Activated B cell treated with CpG ODN at 0.5 μM for 24 hours (primary cell): ENCODE data around the gene RNF151. TPM values are rescaled to one million over a fixed set of nuclear protein-coding genes. Genes with fewer than 3 reads are reported as not detected.
A peak's percentile ranks its signal among the peaks of the same experiment; 100 is the strongest.

ENCODE experiments used
- ATAC-seq: fragments of 200-7000 bp; cut with Tn5 transposase; one replicate; pipeline ENCODE4 v1.10.0; 2021; ENCODE audit warnings: low read depth, mild to moderate bottlenecking, moderate library complexity
- CTCF ChIA-PET: fragments of 350-600 bp; sonication (Branson Sonifier 250); formaldehyde crosslinking; loops from one replicate; lab custom pipeline; 2021; ENCODE audit warnings: antibody characterized with exemption; lab: Charles Lee
- POLR2A ChIA-PET: fragments of 350-600 bp; sonication (Branson Sonifier 250); formaldehyde crosslinking; loops from one replicate; lab custom pipeline; 2021; ENCODE audit warnings: antibody characterized with exemption; lab: Charles Lee
- DNase-seq: peaks from one replicate; pipeline ENCODE4 v3.0.0; 2022
- H3K27ac Mint-ChIP-seq: one replicate; pipeline ENCODE4 v1.8.0; 2020; ENCODE audit warnings: mixed read lengths
- H3K27me3 Mint-ChIP-seq: one replicate; pipeline ENCODE4 v1.8.0; 2021; ENCODE audit warnings: mixed read lengths
- H3K36me3 Mint-ChIP-seq: one replicate; pipeline ENCODE4 v1.8.0; 2021; ENCODE audit warnings: low read depth, mixed read lengths
- H3K4me1 Mint-ChIP-seq: one replicate; pipeline ENCODE4 v1.8.0; 2021; ENCODE audit warnings: mixed read lengths
- H3K4me3 Mint-ChIP-seq: one replicate; pipeline ENCODE4 v1.8.0; 2020; ENCODE audit warnings: mild to moderate bottlenecking, mixed read lengths
- H3K9me3 Mint-ChIP-seq: one replicate; pipeline ENCODE4 v1.8.0; 2020; ENCODE audit warnings: mixed read lengths
- intact Hi-C: fragments of 100-400 bp; cut with micrococcal nuclease; formaldehyde crosslinking; loops from one replicate; pipeline ENCODE4 v1.15.1; 2024
- total RNA-seq: library from RNA; stranded (reverse); gene quantifications from 2 replicates; pipeline ENCODE4 v1.2.3, GENCODE V29; 2022
- TF ChIP-seq, protein P1 (sequence below): fragments of 200-600 bp; IDR thresholded peaks from one replicate; pipeline ENCODE4 v1.8.0; 2022; ENCODE audit warnings: antibody characterized with exemption, mild to moderate bottlenecking

Gene RNF151
- total RNA-seq, 1 donor from 2014 or later = not detected

DNA sequence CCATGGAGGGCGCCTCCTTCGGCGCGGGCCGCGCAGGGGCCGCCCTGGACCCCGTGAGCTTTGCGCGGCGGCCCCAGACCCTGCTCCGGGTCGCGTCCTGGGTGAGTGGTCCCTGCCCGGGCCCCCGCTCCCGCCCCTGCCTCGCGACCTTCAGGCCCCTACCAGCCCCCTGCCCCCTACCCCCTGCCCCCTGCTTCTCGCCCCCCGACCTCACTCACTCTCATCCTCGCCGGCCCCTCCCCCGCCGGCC lies 23.4 kb downstream of the RNF151 start:
- no peak for ATAC-seq
- Mint-ChIP-seq H3K36me3 (peaks cover 16% of the 10 kb centered on the region), H3K4me1 (peaks cover 32% of the 10 kb centered on the region), H3K27ac (no peak overlapping the region), H3K4me3 (no peak overlapping the region), H3K9me3 (no peaks in the 10 kb centered on the region), H3K27me3 (no peaks in the 10 kb centered on the region)
- ChIA-PET CTCF (no interaction called here), POLR2A (interaction anchor here (1.2 to 21.9 kb wide), 10 partner anchors 9 to 225 kb away, joined by 3 to 351 read pairs (median 14); partner anchors contain the start of genes MLST8, MSRB1, NDUFB10 and NOXO1)
- no peak for DNase-seq
- TF ChIP-seq, protein P1, sequence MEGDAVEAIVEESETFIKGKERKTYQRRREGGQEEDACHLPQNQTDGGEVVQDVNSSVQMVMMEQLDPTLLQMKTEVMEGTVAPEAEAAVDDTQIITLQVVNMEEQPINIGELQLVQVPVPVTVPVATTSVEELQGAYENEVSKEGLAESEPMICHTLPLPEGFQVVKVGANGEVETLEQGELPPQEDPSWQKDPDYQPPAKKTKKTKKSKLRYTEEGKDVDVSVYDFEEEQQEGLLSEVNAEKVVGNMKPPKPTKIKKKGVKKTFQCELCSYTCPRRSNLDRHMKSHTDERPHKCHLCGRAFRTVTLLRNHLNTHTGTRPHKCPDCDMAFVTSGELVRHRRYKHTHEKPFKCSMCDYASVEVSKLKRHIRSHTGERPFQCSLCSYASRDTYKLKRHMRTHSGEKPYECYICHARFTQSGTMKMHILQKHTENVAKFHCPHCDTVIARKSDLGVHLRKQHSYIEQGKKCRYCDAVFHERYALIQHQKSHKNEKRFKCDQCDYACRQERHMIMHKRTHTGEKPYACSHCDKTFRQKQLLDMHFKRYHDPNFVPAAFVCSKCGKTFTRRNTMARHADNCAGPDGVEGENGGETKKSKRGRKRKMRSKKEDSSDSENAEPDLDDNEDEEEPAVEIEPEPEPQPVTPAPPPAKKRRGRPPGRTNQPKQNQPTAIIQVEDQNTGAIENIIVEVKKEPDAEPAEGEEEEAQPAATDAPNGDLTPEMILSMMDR = no peak
- intact Hi-C loops = loop anchor here (5.0 kb wide), 1 partner anchor 378 kb away; the partner anchor contains the start of genes CRAMP1 and IFT140

DNA sequence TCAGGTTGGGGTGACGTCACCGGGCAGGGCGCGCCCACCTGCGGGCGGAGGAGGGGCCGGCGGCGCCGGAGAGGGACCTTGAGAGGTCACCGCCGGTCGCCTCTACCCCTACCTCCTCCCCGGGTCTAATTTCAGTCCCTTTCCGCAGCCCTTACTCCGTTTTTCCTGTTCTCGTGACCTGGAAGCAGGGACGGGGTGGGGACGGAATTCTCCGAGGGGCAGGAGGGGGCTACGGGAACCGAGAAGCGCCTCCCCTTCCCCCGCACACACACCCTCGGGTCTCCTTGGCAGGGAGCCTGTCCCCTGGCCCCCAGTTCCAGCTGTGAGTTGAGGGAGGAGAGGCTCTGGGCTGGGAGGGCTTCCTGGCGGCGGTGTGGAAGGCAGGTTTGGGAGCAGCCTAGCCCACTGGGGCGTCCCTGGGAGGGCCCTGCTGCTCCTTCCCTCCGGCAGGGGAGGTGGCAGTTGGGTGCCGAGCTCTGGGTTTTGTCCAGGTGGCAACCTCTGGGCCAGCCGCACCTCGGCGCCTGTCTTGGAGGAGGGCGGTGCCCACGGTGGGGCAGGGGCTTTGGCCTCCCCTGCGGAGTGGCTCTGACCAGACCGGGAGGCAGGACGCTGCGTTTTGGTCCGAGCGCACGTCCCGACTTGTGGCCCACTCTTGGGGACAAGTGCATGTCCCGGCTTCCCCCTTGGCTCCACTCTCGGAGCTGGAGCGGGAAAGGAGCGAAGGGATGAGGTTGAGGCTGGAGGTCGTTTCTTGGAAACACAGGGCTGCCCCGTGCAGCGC lies 23.9 kb downstream of the RNF151 start:
- Mint-ChIP-seq H3K36me3 (peaks cover 18% of the 10 kb centered on the region), H3K4me3 (peak overlapping the region; percentile 82), H3K27ac (peak overlapping the region; percentile 88), H3K4me1 (peaks cover 29% of the 10 kb centered on the region), H3K27me3 (no peaks in the 10 kb centered on the region), H3K9me3 (no peaks in the 10 kb centered on the region)
- ATAC-seq = no peak
- POLR2A ChIA-PET = interaction anchor here (0.6 to 21.9 kb wide), 19 partner anchors 9 to 892 kb away, joined by 3 to 351 read pairs (median 5); partner anchors contain the start of genes EME2, FLYWCH2, MLST8 and MRPS34
- CTCF ChIA-PET = interaction anchor here (0.9 kb wide), 1 partner anchor 150 kb away, joined by 3 read pairs; no protein-coding TSS in a partner anchor
- peak; percentile 64 for DNase-seq
- intact Hi-C loops = loop anchor here (5.0 kb wide), 1 partner anchor 378 kb away; the partner anchor contains the start of genes CRAMP1 and IFT140
- TF ChIP-seq, protein P1 = no peak

DNA sequence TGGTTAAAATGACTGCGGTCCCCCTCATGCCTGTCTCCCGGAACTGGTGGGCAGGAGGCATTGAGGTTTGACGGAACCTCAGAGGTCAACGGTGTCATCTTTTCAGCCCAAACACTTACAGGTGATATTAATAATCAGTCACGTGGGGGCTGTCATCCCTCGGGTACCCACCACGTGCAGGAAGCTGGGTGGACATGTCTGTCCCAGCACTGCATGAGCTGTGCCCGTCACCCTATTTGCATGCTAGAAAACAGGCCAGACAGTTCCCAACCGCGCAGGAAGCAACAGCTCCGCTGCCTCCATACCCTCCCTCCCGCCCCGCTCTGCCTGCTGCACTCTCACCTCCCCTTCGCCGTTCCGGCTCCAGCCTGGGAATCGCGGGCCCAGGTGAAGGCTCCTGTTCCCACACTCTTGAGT lies 24.5 kb downstream of the RNF151 start:
- Mint-ChIP-seq H3K4me1 (peaks cover 29% of the 10 kb centered on the region), H3K9me3 (no peaks in the 10 kb centered on the region), H3K27me3 (no peaks in the 10 kb centered on the region), H3K36me3 (peaks cover 13% of the 10 kb centered on the region), H3K27ac (peak overlapping the region; percentile 88), H3K4me3 (peak overlapping the region; percentile 82)
- intact Hi-C loops = loop anchor here (5.0 kb wide), 1 partner anchor 379 kb away; the partner anchor contains the start of genes CRAMP1 and IFT140
- POLR2A ChIA-PET = interaction anchor here (0.6 to 21.9 kb wide), 20 partner anchors 10 to 892 kb away, joined by 3 to 351 read pairs (median 4); partner anchors contain the start of genes EME2, FLYWCH2, MLST8 and MRPS34
- DNase-seq = peak; percentile 57
- TF ChIP-seq, protein P1 = no peak
- CTCF ChIA-PET = interaction anchor here (0.9 to 1.1 kb wide), 2 partner anchors 14 to 149 kb away, joined by 3 read pairs; no protein-coding TSS in a partner anchor
- peak; percentile 54 for ATAC-seq

DNA sequence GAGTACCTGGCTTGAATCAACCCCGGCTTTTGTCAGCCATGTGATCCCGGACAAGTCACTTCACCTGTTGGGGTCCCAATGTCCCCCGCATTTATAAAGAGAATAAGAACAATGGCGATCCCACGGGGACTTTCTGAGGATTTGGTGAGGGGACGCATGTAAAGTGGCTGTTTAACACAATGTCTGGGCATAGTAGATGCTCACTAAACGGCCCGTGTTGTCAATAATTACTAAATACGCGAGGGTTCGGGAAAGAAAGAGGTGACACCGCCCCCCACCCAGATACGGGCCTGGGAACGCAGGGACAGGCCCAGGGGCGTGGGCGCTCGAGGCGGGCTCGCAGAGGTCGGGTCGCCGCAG lies 24.9 kb downstream of the RNF151 start:
- H3K9me3 Mint-ChIP-seq = no peaks in the 10 kb centered on the region
- DNase-seq (no peak), ATAC-seq (no peak)
- ChIA-PET CTCF (interaction anchor here (0.9 to 1.3 kb wide), 3 partner anchors 13 to 149 kb away, joined by 3 read pairs; partner anchors contain the start of gene RPS2), POLR2A (interaction anchor here (0.6 to 21.9 kb wide), 24 partner anchors 8 to 891 kb away, joined by 3 to 351 read pairs (median 5); partner anchors contain the start of genes EME2, FAHD1, FLYWCH2 and GFER)
- intact Hi-C loops = loop anchor here (5.0 kb wide), 1 partner anchor 379 kb away; the partner anchor contains the start of genes CRAMP1 and IFT140
- peak overlapping the region; percentile 88 for H3K27ac Mint-ChIP-seq
- TF ChIP-seq, protein P1 = no peak
- peak overlapping the region; percentile 82 for H3K4me3 Mint-ChIP-seq
- peaks cover 8% of the 10 kb centered on the region for H3K36me3 Mint-ChIP-seq
- H3K27me3 Mint-ChIP-seq = no peaks in the 10 kb centered on the region
- H3K4me1 Mint-ChIP-seq = peaks cover 29% of the 10 kb centered on the region
